Upper lobe of right lung (tissue), 1 donor: ENCODE measurements around the gene FCRL5. TPM values are rescaled to one million over a fixed set of nuclear protein-coding genes. Genes with fewer than 3 reads are reported as not detected.
"Not testable (repeated sequence)": the region's sequence is repeated elsewhere in the genome, so short reads cannot be mapped to it uniquely, and the experiment has no call there.

ENCODE experiments used
- ATAC-seq: fragments of 200-7000 bp; cut with Tn5 transposase; one replicate; pipeline ENCODE4 v1.9.1; 2020; ENCODE audit warnings: mild to moderate bottlenecking, moderate library complexity
- DNase-seq: peaks from one replicate; pipeline ENCODE4 v3.0.0-alpha.2; 2020
- H3K27ac ChIP-seq: fragments of 200-600 bp; one replicate; pipeline ENCODE4 v1.8.0; 2022
- H3K27me3 ChIP-seq: fragments of 200-600 bp; one replicate; pipeline ENCODE4 v1.8.0; 2022; ENCODE audit warnings: mild to moderate bottlenecking
- H3K36me3 ChIP-seq: fragments of 200-600 bp; one replicate; pipeline ENCODE4 v1.8.0; 2022
- H3K4me1 ChIP-seq: fragments of 200-600 bp; one replicate; pipeline ENCODE4 v1.8.0; 2022
- H3K4me3 ChIP-seq: fragments of 200-600 bp; one replicate; pipeline ENCODE4 v1.8.0; 2022; ENCODE audit warnings: mild to moderate bottlenecking
- H3K9me3 ChIP-seq: fragments of 200-600 bp; one replicate; pipeline ENCODE4 v1.8.0; 2022
- CTCF ChIP-seq: fragments of 200-600 bp; IDR thresholded peaks from one replicate; pipeline ENCODE4 v1.8.0; 2022; ENCODE audit warnings: antibody characterized with exemption
- intact Hi-C: fragments of 100-400 bp; cut with DNase I; formaldehyde crosslinking; loops from one replicate; pipeline ENCODE4 v1.11.0; 2022
- total RNA-seq: library from RNA; stranded (reverse); fragmentation: NEBNext Ultra II Directional; extraction: Animal tissue kit (Norgen Biotek cat#: 25700); gene quantifications from one replicate; pipeline ENCODE4 v1.2.1, GENCODE V29; 2021
- donor health status: DM: no; HTN: yes; CAD: no; lungs with severe emphysema.

Gene FCRL5
- total RNA-seq, 1 donor from 2014 or later: 0.93 TPM

- H3K4me1 ChIP-seq: no peaks in the 10 kb centered on the region
- no peak for ATAC-seq
- H3K9me3 ChIP-seq: no peaks in the 10 kb centered on the region
- no peaks in the 10 kb centered on the region for H3K36me3 ChIP-seq
- TF ChIP-seq CTCF: no peak
- H3K27me3 ChIP-seq: peaks cover 9% of the 10 kb centered on the region
- no peak overlapping the region for H3K4me3 ChIP-seq
- intact Hi-C loops: no loop called here
- no peak for DNase-seq
- H3K27ac ChIP-seq: no peak overlapping the region
These were observed 64.8 kb downstream of the FCRL5 start for GRCh38 chr1:157487504-157487903.

GRCh38 chr1:157487096-157487495 lies 65.2 kb downstream of the FCRL5 start:
- ATAC-seq (no peak), DNase-seq (no peak)
- Histone ChIP-seq H3K27ac (no peak overlapping the region), H3K36me3 (no peaks in the 10 kb centered on the region), H3K4me3 (no peak overlapping the region), H3K27me3 (peaks cover 5% of the 10 kb centered on the region), H3K4me1 (no peaks in the 10 kb centered on the region), H3K9me3 (no peaks in the 10 kb centered on the region)
- intact Hi-C loops: no loop called here
- no peak for TF ChIP-seq CTCF

- H3K27me3 ChIP-seq, H3K4me1 ChIP-seq, H3K36me3 ChIP-seq, ATAC-seq, H3K27ac ChIP-seq, H3K4me3 ChIP-seq, intact Hi-C loops, H3K9me3 ChIP-seq, DNase-seq: not testable (repeated sequence)
These were observed 65.9 kb downstream of the FCRL5 start for GRCh38 chr1:157486400-157486799.

- Histone ChIP-seq H3K36me3 (no peaks in the 10 kb centered on the region), H3K9me3 (no peaks in the 10 kb centered on the region), H3K4me1 (no peaks in the 10 kb centered on the region), H3K27ac (no peak overlapping the region), H3K27me3 (no peaks in the 10 kb centered on the region), H3K4me3 (no peak overlapping the region)
- DNase-seq (no peak), ATAC-seq (no peak)
- intact Hi-C loops: no loop called here
- TF ChIP-seq CTCF: no peak
These were observed 66.5 kb downstream of the FCRL5 start for GRCh38 chr1:157485793-157486192.

- DNase-seq (no peak), ATAC-seq (no peak)
- H3K36me3 ChIP-seq: no peaks in the 10 kb centered on the region
- no peak overlapping the region for H3K4me3 ChIP-seq
- TF ChIP-seq CTCF: no peak
- H3K4me1 ChIP-seq: no peaks in the 10 kb centered on the region
- intact Hi-C loops: no loop called here
- H3K27ac ChIP-seq: no peak overlapping the region
- no peaks in the 10 kb centered on the region for H3K9me3 ChIP-seq
- no peaks in the 10 kb centered on the region for H3K27me3 ChIP-seq
These were observed 67.7 kb downstream of the FCRL5 start for GRCh38 chr1:157484573-157484972.

GRCh38 chr1:157483635-157484034 lies 68.7 kb downstream of the FCRL5 start:
- no peaks in the 10 kb centered on the region for H3K36me3 ChIP-seq
- no peak overlapping the region for H3K4me3 ChIP-seq
- TF ChIP-seq CTCF: no peak
- H3K27ac ChIP-seq: no peak overlapping the region
- no peaks in the 10 kb centered on the region for H3K27me3 ChIP-seq
- ATAC-seq: no peak
- intact Hi-C loops: no loop called here
- no peak for DNase-seq
- no peaks in the 10 kb centered on the region for H3K9me3 ChIP-seq
- no peaks in the 10 kb centered on the region for H3K4me1 ChIP-seq
